Heart right ventricle (tissue), 16 donors: Measurements from ENCODE around the gene CRACR2B. TPM values are rescaled to one million over a fixed set of nuclear protein-coding genes. Genes with fewer than 3 reads are reported as not detected.

Experiments
- ATAC-seq, 8 donors: fragments of 200-7000 bp; cut with Tn5 transposase; one replicate each; pipeline ENCODE4 v1.9.1; 2020; ENCODE audit warnings: mild to moderate bottlenecking in 8 of 8, moderate library complexity in 8 of 8, moderate number of reproducible peaks in 1 of 8
- DNase-seq, 2 donors: peaks; one replicate each; pipeline ENCODE4 v3.0.0-alpha.2; 2020
- H3K27ac ChIP-seq, 10 donors: fragments of 200-600 bp; sonication (generic) in 2 of 10; one replicate each; pipeline versions ENCODE4 v1.5.0 to v1.8.0; 2020 to 2022; ENCODE audit warnings: mild to moderate bottlenecking in 3 of 10
- H3K27me3 ChIP-seq, 7 donors: fragments of 200-600 bp; one replicate each; pipeline ENCODE4 v1.8.0; 2021 to 2022; ENCODE audit warnings: mild to moderate bottlenecking in 2 of 7
- H3K36me3 ChIP-seq, 9 donors: fragments of 200-600 bp; sonication (generic) in 1 of 9; one replicate each; pipeline versions ENCODE4 v1.5.0 to v1.8.0; 2020 to 2022; ENCODE audit warnings: mild to moderate bottlenecking in 2 of 9
- H3K4me1 ChIP-seq, 9 donors: fragments of 200-600 bp; sonication (generic) in 1 of 9; one replicate each; pipeline versions ENCODE4 v1.5.0 to v1.8.0; 2020 to 2022; ENCODE audit warnings: mild to moderate bottlenecking in 4 of 9
- H3K4me3 ChIP-seq, 10 donors: fragments of 200-600 bp; sonication (generic) in 2 of 10; one replicate each; pipeline versions ENCODE4 v1.5.0 to v1.8.0; 2020 to 2022; ENCODE audit warnings: mild to moderate bottlenecking in 7 of 10, moderate library complexity in 2 of 10
- H3K9me3 ChIP-seq, 11 donors: fragments of 200-600 bp in 10 of 11; sonication (generic) in 2 of 11; one replicate each; pipeline versions ENCODE4 v1.5.0 to v1.8.0; 2013 to 2022; ENCODE audit warnings: mild to moderate bottlenecking in 2 of 11, control low read depth in 1 of 11, moderate library complexity in 1 of 11
- WGBS, 2 donors: extraction: QIAGEN DNeasy Blood & Tissue Kit; methylation state at CpG; one replicate each; pipeline ENCODE4 v1.1.7; 2013; ENCODE audit warnings: inconsistent platforms in 1 of 2; 5-methylcytosine and 5-hydroxymethylcytosine counted together
- intact Hi-C, 10 donors: fragments of 100-400 bp; cut with DNase I; formaldehyde crosslinking; loops; one replicate each; pipeline versions ENCODE4 v1.11.1 to v1.14.2; 2022
- polyA plus RNA-seq, 2 donors: library from polyadenylated mRNA; stranded (reverse); fragments of 200-250 nt; gene quantifications; one replicate each; pipeline ENCODE4 v1.2.3, GENCODE V29; 2013
- total RNA-seq, 10 donors: library from RNA; stranded (reverse); fragmentation: NEBNext Ultra II Directional in 3 of 10; extraction: Animal tissue kit (Norgen Biotek cat#: 25700) in 3 of 10; gene quantifications; one replicate each; pipeline versions ENCODE4 v1.2.1 to v1.2.4, GENCODE V29; 2021 to 2023
- TF ChIP-seq, protein P1 (sequence below), 9 donors: fragments of 200-600 bp; sonication (generic) in 2 of 9; IDR thresholded peaks; one replicate each; pipeline versions ENCODE4 v1.5.0 to v1.8.0; 2021 to 2022; ENCODE audit warnings: antibody characterized with exemption in 9 of 9, mild to moderate bottlenecking in 5 of 9, moderate library complexity in 1 of 9
- donor health status: Arrhythmogenic right ventricular cardiomyopathy.
- donor health status: ischemic (EF 13 %, LVEDD 7.1; RV severe dilation, severe dysfunction).
- donor health status: healthy with polysubstance abuse.
- donor health status: DM: no; HTN: yes; CAD: no.
- donor health status: DM: no; HTN: no; CAD: no.
- donor health status: ischemic (EF 25% LVEDD 6.9; RV normal size, moderate dysfunction).
- donor health status: ischemic (EF 25% LVEDD 5.7; RV mildly dilated, moderate dysfunction).
- donor health status: healthy.
- donor health status: DM: yes; HTN: yes; CAD: no.
- donor health status: Ischemic cardiomyopathy.
- donor health status: ischemic (EF 35%, LVEDD 5.7; RV mildly dilated, moderate dysfunction).
- donor health status: nonischemic (EF 11% LVEDD 7.7; RV severe dilation, severe dysfunction).
- donor health status: DM: yes; HTN: yes; CAD: no.
- donor health status: PGD.
- donor health status: ischemic (EF 29% LVEDD 5.4; RV normal size, mild dysfunction).
- donor health status: nonischemic (EF 23%, LVEDD 6.1; RV moderate dilation, normal function).

Gene CRACR2B
- total and polyA plus RNA-seq, 12 donors, result 11.4 to 72.3 (median 17.0) TPM

DNA sequence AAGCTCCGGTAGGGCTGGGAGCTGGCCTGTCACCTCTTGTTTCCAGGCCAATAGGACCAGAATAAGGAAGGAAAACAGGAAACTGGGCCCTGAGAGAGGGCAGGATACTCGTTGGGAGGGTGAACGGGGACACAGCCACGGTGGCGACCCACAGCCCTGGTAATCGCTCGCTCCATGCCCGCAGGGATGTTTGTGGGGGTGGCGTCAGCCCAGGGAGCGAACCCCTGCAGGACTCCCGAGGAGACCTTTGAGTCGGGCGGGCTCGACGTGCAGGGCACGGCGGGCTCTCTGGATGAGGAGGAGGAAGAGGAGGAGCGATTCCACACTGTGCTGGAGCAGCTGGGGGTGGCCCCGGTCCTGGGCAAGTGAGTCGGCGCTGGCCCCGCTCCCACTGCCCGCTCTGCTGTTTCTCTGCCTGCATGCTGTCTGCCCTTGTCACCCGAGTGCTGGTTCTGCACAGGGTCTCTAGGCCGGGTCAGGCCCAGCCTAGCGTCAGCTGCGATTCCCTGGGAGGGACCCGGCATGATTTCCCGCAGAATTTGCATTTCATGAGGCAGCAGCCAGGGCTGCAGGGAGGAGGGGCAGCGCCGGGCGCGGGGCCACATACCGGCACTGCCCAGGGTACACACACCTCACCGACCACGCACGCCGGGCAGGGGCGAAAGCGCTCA, 1.6 kb downstream of the CRACR2B start:
- DNase-seq, result peak in 1 of 2 donors; percentile 65
- intact Hi-C loops, result no loop called here

DNA sequence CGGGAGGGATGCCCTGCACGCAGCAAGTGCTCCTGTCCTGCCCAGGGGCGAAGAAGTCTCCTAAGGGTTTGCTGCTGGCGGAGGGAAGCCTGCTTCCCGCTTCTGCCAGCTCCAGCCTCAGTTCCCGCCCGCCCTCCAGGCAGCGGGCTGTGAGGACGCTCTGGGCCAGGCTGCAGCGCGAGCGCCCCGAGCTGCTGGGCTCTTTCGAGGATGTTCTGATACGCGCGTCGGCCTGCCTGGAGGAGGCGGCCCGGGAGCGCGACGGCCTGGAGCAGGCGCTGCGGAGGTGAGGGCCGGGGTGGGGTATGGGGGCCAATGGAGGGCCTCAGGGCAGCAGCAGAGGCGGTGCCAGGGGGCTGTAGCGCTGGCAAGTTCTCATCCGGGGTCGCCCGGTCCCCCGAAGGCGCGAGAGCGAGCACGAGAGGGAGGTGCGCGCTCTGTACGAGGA, 2.2 kb downstream of the CRACR2B start:
- ATAC-seq (no peak), DNase-seq (no peak)

More for the DNA sequence above, 1.6 kb downstream of the CRACR2B start:
- no peaks in the 10 kb centered on the region for H3K9me3 ChIP-seq
- peaks cover 0 to 17% (median 9%) of the 10 kb centered on the region in 9 donors for H3K36me3 ChIP-seq
- peaks cover 41 to 87% (median 73%) of the 10 kb centered on the region in 9 donors for H3K4me1 ChIP-seq
- 19 to 22% methylated on average over 40 of the region's 40 CpGs for WGBS, 2 donors
- H3K27me3 ChIP-seq, result peaks cover 0 to 64% (median 0%) of the 10 kb centered on the region in 7 donors
- peak overlapping the region; percentile 58 to 90 (median 86) for H3K27ac ChIP-seq
- ATAC-seq, result peak; percentile 3 to 52 (median 16)
- TF ChIP-seq, protein P1, sequence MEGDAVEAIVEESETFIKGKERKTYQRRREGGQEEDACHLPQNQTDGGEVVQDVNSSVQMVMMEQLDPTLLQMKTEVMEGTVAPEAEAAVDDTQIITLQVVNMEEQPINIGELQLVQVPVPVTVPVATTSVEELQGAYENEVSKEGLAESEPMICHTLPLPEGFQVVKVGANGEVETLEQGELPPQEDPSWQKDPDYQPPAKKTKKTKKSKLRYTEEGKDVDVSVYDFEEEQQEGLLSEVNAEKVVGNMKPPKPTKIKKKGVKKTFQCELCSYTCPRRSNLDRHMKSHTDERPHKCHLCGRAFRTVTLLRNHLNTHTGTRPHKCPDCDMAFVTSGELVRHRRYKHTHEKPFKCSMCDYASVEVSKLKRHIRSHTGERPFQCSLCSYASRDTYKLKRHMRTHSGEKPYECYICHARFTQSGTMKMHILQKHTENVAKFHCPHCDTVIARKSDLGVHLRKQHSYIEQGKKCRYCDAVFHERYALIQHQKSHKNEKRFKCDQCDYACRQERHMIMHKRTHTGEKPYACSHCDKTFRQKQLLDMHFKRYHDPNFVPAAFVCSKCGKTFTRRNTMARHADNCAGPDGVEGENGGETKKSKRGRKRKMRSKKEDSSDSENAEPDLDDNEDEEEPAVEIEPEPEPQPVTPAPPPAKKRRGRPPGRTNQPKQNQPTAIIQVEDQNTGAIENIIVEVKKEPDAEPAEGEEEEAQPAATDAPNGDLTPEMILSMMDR (IDR thresholded peaks at IDR 0.05), result no peak
- peak overlapping the region; percentile 3 to 69 (median 48) for H3K4me3 ChIP-seq

DNA sequence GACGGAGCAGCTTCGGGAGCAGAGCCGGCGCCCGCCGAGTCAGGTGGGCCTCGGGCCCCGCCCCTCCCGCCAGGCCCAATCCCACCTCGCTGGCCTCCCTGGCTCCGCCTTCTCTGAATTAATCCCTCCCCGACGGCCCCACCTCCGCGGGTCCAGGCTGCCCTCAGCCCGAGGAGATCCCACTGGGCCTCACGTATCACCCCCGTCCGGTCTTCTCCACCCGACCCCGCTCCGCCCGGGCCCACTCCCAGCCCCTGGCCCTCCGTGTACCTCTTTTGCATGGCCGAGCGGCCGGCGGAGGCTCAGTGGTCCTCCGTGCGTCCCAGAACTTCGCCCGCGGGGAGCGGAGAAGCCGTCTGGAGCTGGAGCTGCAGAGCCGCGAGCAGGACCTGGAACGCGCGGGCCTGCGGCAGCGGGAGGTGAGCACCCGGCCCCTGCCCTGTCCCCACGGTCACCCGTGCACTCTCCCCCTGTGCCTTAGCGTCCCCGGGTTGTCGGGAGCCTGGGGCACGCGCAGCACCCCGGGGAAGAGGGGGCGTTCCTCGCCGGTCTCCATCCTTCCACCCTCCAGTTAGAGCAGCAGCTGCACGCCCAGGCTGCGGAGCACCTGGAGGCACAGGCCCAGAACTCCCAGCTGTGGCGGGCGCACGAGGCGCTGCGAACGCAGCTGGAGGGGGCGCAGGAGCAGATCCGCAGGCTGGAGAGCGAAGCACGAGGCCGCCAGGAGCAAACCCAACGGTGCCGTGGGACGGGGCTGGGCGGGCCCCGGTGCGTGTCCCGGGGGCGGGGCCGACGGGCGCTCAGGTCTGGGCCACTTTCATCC, 2.8 kb downstream of the CRACR2B start:
- Histone ChIP-seq H3K27me3 (peaks cover 0 to 64% (median 0%) of the 10 kb centered on the region in 7 donors), H3K27ac (peak overlapping the region in 6 of 10 donors; percentile 85 to 90 (median 88)), H3K9me3 (no peaks in the 10 kb centered on the region), H3K4me3 (peak overlapping the region in 9 of 10 donors; percentile 31 to 69 (median 52)), H3K36me3 (peaks cover 0 to 5% (median 0%) of the 10 kb centered on the region in 9 donors), H3K4me1 (peaks cover 44 to 94% (median 84%) of the 10 kb centered on the region in 9 donors)
- intact Hi-C loops, result no loop called here
- ATAC-seq (peak; percentile 29 to 59 (median 46)), DNase-seq (peak; percentile 81 to 84)
- WGBS, 2 donors, result 11 to 17% methylated on average over 77 to 78 of the region's 78 CpGs
- TF ChIP-seq, protein P1 (IDR thresholded peaks at IDR 0.05), result no peak

More for the DNA sequence above, 2.2 kb downstream of the CRACR2B start:
- Histone ChIP-seq H3K9me3 (no peaks in the 10 kb centered on the region), H3K27ac (peak overlapping the region in 9 of 10 donors; percentile 61 to 90 (median 87)), H3K4me3 (peak overlapping the region; percentile 3 to 69 (median 48)), H3K27me3 (peaks cover 0 to 64% (median 0%) of the 10 kb centered on the region in 7 donors), H3K4me1 (peaks cover 41 to 89% (median 78%) of the 10 kb centered on the region in 9 donors), H3K36me3 (peaks cover 0 to 11% (median 4%) of the 10 kb centered on the region in 9 donors)
- intact Hi-C loops, result no loop called here
- 5 to 8% methylated on average over 39 of the region's 39 CpGs for WGBS, 2 donors
- TF ChIP-seq, protein P1 (IDR thresholded peaks at IDR 0.05), result no peak
